ENCODE measurements around the gene MYO15B.

Gene MYO15B

DNA sequence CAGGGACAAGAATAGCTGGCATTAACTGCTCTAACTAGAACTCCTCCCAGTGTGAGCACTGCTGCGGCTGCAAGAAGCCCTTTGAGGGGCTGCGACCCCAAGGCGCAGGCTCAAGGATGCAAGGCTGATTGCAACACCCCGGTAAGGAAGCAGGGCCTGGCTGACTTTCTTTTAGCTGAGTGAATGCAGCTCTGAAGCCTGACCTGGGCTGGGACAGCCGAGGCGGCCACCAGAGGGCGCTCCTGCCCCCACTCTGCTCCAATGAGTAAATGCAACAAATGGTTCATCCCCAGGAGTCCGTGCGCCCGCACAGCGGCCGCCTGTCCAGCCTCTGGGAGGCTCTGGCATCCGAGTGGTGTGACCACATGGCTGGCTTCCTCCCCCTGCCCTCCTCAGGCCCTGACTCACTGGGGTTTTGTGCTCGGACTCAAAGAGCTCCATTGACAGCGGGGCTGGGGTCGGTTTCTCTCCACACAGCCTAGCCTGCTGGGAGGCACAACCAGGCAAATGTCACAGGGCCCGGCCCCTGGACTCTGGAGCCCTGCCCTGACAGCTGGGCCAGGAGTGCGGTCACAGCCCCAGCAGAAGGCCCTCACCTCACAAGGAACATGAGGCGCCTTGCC, 45.4 kb downstream of the MYO15B start, which contains the start of gene SMIM5:
Gene SMIM5 (plus strand): TSS at position 572 of the 623 bp plus-strand sequence. CDS start 6,768 bp downstream, outside the sequence.
- DNase-seq (peak; percentile 81), ATAC-seq (ENCODE audit: insufficient read depth, low read depth) (peak; percentile 91)
- peaks cover 25% of the 10 kb centered on the region for H4K20me1 ChIP-seq (ENCODE audit: insufficient read depth, low read length)
- peak within 1 kb of the TSS; percentile 29; the same call in 1 of the 2 replicates for H3K4me2 ChIP-seq (ENCODE audit: insufficient read depth, low read length)
- no peak within 1 kb of the TSS for H3K4me3 ChIP-seq (ENCODE audit: low read depth in 1 of 2, low read length in 2 of 2)
- no peaks in the 10 kb centered on the region for H3K79me2 ChIP-seq (ENCODE audit: insufficient read depth, low read length)
- H3K4me1 ChIP-seq (ENCODE audit: insufficient read depth, low read length), result peaks cover 12% of the 10 kb centered on the region
- TF ChIP-seq, protein P1, sequence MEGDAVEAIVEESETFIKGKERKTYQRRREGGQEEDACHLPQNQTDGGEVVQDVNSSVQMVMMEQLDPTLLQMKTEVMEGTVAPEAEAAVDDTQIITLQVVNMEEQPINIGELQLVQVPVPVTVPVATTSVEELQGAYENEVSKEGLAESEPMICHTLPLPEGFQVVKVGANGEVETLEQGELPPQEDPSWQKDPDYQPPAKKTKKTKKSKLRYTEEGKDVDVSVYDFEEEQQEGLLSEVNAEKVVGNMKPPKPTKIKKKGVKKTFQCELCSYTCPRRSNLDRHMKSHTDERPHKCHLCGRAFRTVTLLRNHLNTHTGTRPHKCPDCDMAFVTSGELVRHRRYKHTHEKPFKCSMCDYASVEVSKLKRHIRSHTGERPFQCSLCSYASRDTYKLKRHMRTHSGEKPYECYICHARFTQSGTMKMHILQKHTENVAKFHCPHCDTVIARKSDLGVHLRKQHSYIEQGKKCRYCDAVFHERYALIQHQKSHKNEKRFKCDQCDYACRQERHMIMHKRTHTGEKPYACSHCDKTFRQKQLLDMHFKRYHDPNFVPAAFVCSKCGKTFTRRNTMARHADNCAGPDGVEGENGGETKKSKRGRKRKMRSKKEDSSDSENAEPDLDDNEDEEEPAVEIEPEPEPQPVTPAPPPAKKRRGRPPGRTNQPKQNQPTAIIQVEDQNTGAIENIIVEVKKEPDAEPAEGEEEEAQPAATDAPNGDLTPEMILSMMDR (IDR thresholded peaks at IDR 0.05; ENCODE audit: borderline replicate concordance, extremely low read depth, low read length, poor library complexity, severe bottlenecking), result peak; percentile 96
- no peak for TF ChIP-seq EZH2 (IDR thresholded peaks at IDR 0.05; ENCODE audit: borderline replicate concordance, low read depth, low read length, severe bottlenecking)
- no peak within 1 kb of the TSS for H2AFZ ChIP-seq (ENCODE audit: low read depth, low read length)
- H3K9ac ChIP-seq (ENCODE audit: low read depth, low read length), result no peak within 1 kb of the TSS
- no peak within 1 kb of the TSS for H3K27ac ChIP-seq (ENCODE audit: low read length)
- no peaks in the 10 kb centered on the region for H3K27me3 ChIP-seq (ENCODE audit: insufficient read depth, low read length, poor library complexity)
- no peaks in the 10 kb centered on the region for H3K9me3 ChIP-seq (ENCODE audit: insufficient read depth, low read length, severe bottlenecking)
- H3K36me3 ChIP-seq (ENCODE audit: insufficient read depth, low read length), result peaks cover 22% of the 10 kb centered on the region

DNA sequence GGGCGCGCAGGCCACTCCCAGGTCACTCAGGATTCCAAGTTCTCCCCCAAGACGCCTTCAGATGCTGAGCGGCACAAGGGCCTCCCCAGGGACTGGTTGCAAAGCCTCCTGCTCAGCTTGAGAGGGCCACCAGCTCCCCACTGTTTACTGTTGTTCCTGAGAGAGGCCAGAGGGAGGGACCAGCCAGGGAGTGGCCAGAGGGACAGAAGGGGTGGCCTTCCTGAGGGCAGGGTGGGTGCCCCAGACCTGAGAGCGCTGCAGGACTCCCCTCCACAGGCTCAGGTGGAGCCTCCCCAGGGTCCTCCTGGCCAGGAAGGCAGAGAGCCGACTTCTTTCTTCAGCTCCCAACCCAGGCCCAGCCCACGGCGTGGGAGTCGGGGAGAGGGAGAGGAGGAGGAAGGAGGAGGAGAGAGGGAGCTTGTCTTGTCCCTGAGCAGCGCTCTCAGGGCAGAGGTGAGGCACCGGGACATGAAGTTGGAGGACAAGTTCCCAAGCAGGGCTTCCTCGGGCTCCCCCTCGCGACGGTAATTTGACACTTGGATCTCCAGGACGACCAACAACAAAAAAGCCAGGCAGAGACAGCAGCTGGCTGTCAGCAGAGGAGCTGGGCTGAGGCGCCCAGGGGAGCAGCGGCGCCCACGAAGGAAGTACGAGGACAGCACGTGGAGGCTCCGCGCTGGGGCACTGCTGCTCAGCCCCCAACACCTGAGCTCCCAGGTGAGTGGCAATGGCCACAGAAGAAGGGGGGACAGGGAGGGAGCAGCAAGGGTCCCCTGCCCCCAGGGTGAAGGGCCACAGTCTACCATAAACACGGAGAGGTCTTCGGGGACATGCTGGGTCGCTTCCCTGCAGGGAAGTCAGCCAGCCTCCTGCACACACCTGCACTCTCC, 46.1 kb downstream of the MYO15B start:
- TF ChIP-seq, protein P1 (IDR thresholded peaks at IDR 0.05; ENCODE audit: borderline replicate concordance, extremely low read depth, low read length, poor library complexity, severe bottlenecking), result peak; percentile 69
- no peak for TF ChIP-seq EZH2 (IDR thresholded peaks at IDR 0.05; ENCODE audit: borderline replicate concordance, low read depth, low read length, severe bottlenecking)
- H3K79me2 ChIP-seq (ENCODE audit: insufficient read depth, low read length), result no peaks in the 10 kb centered on the region
- ATAC-seq (ENCODE audit: insufficient read depth, low read depth) (peak; percentile 78), DNase-seq (peak; percentile 78)
- H3K9me3 ChIP-seq (ENCODE audit: insufficient read depth, low read length, severe bottlenecking), result no peaks in the 10 kb centered on the region
- H2AFZ ChIP-seq (ENCODE audit: low read depth, low read length), result no peak overlapping the region
- peak overlapping the region; percentile 29; the same call in 1 of the 2 replicates for H3K4me2 ChIP-seq (ENCODE audit: insufficient read depth, low read length)
- no peaks in the 10 kb centered on the region for H3K27me3 ChIP-seq (ENCODE audit: insufficient read depth, low read length, poor library complexity)
- H4K20me1 ChIP-seq (ENCODE audit: insufficient read depth, low read length), result peaks cover 25% of the 10 kb centered on the region
- H3K4me3 ChIP-seq (ENCODE audit: low read depth in 1 of 2, low read length in 2 of 2), result no peak overlapping the region
- H3K4me1 ChIP-seq (ENCODE audit: insufficient read depth, low read length), result peaks cover 12% of the 10 kb centered on the region
- H3K27ac ChIP-seq (ENCODE audit: low read length), result no peak overlapping the region
- peaks cover 20% of the 10 kb centered on the region for H3K36me3 ChIP-seq (ENCODE audit: insufficient read depth, low read length)
- no peak overlapping the region for H3K9ac ChIP-seq (ENCODE audit: low read depth, low read length)

DNA sequence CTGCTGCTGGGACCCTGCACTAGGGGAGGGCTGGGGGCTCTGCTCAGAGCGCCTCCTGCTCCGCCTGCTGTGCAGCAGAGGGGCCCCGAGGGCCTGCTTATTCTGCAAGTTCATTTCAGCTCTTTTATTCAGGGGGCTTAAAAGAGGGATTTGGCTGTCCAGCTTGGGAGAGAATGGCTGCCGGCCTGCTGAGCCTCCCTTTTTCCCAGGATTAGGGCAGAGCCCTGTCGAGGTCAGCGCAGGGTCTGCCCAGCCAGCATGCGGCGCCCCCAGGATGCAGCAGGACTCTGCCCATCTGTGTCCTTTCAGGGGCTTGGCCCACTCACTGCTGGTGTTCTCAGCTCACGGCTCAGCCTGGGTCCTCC, 46.8 kb downstream of the MYO15B start:
- peaks cover 19% of the 10 kb centered on the region for H3K36me3 ChIP-seq (ENCODE audit: insufficient read depth, low read length)
- DNase-seq, result no peak
- H3K4me2 ChIP-seq (ENCODE audit: insufficient read depth, low read length), result 0 out of 2 replicates have a peak overlapping the region, but pooled peaks have one; percentile 29
- ATAC-seq (ENCODE audit: insufficient read depth, low read depth), result no peak
- H4K20me1 ChIP-seq (ENCODE audit: insufficient read depth, low read length), result peaks cover 25% of the 10 kb centered on the region
- H3K79me2 ChIP-seq (ENCODE audit: insufficient read depth, low read length), result no peaks in the 10 kb centered on the region
- TF ChIP-seq, protein P1 (IDR thresholded peaks at IDR 0.05; ENCODE audit: borderline replicate concordance, extremely low read depth, low read length, poor library complexity, severe bottlenecking), result no peak
- no peak for TF ChIP-seq EZH2 (IDR thresholded peaks at IDR 0.05; ENCODE audit: borderline replicate concordance, low read depth, low read length, severe bottlenecking)
- no peak overlapping the region for H3K27ac ChIP-seq (ENCODE audit: low read length)
- H3K27me3 ChIP-seq (ENCODE audit: insufficient read depth, low read length, poor library complexity), result no peaks in the 10 kb centered on the region
- H3K9ac ChIP-seq (ENCODE audit: low read depth, low read length), result no peak overlapping the region
- peaks cover 12% of the 10 kb centered on the region for H3K4me1 ChIP-seq (ENCODE audit: insufficient read depth, low read length)
- H2AFZ ChIP-seq (ENCODE audit: low read depth, low read length), result no peak overlapping the region
- no peaks in the 10 kb centered on the region for H3K9me3 ChIP-seq (ENCODE audit: insufficient read depth, low read length, severe bottlenecking)
- no peak overlapping the region for H3K4me3 ChIP-seq (ENCODE audit: low read depth in 1 of 2, low read length in 2 of 2)
